Neutrophil (primary cell): ENCODE data around the gene C1orf87.

Source experiments
- H3K27ac ChIP-seq: fragments of 200-600 bp; sonication (generic); 2 replicates; pipeline ENCODE4 v1.5.1; 2016; ENCODE audit warnings: mild to moderate bottlenecking, moderate library complexity
- H3K27me3 ChIP-seq: fragments of 200-600 bp; sonication (generic); 2 replicates; pipeline ENCODE4 v1.6.0; 2016; ENCODE audit warnings: mild to moderate bottlenecking
- H3K36me3 ChIP-seq: fragments of 200-600 bp; sonication (generic); 2 replicates; pipeline ENCODE4 v1.5.1; 2017
- H3K4me1 ChIP-seq, 2 experiments: fragments of 200-600 bp in 1 of 2; sonication (generic) in 1 of 2; 1 replicate in 1 of 2; 2 replicates in 1 of 2; pipeline versions ENCODE4 v1.5.1 to v1.6.1; 2013 to 2016; ENCODE audit warnings: low read depth in 1 of 2, low read length in 1 of 2, mild to moderate bottlenecking in 1 of 2, moderate library complexity in 1 of 2; ENCODE audit not compliant: control insufficient read depth in 1 of 2, insufficient read depth in 1 of 2
- H3K4me3 ChIP-seq, 2 experiments: fragments of 200-600 bp in 1 of 2; sonication (generic) in 1 of 2; 1 replicate in 1 of 2; 2 replicates in 1 of 2; pipeline ENCODE4 v1.5.1; 2013 to 2016; ENCODE audit warnings: low read depth in 1 of 2, low read length in 1 of 2, mild to moderate bottlenecking in 1 of 2, moderate library complexity in 1 of 2
- H3K9me3 ChIP-seq: fragments of 200-600 bp; sonication (generic); 2 replicates; pipeline ENCODE4 v1.5.1; 2016
- TF ChIP-seq, protein P1 (sequence below): fragments of 200-600 bp; sonication (generic); IDR thresholded peaks from 2 replicates; pipeline ENCODE4 v1.5.1; 2016; ENCODE audit warnings: antibody characterized with exemption

Gene C1orf87

DNA sequence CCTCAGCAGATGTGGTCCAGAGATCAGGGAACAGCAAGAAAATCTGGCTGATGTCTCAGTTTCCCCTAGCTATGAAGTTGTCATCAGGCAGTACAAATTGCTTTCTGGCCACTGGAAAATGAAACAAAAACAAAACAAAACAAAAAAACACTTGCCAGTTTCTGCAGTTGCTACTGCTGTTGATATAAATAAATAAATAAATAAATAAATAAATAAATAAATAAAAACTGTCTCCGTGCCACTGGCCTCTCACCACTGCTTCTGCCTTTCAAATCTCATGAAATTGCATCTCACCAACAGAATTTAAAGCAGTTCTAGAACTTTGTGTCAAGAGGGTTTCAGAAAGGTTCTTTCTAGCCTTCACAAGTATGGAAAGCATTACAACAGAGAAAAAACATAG lies 62.9 kb downstream of the C1orf87 start:
- TF ChIP-seq, protein P1, sequence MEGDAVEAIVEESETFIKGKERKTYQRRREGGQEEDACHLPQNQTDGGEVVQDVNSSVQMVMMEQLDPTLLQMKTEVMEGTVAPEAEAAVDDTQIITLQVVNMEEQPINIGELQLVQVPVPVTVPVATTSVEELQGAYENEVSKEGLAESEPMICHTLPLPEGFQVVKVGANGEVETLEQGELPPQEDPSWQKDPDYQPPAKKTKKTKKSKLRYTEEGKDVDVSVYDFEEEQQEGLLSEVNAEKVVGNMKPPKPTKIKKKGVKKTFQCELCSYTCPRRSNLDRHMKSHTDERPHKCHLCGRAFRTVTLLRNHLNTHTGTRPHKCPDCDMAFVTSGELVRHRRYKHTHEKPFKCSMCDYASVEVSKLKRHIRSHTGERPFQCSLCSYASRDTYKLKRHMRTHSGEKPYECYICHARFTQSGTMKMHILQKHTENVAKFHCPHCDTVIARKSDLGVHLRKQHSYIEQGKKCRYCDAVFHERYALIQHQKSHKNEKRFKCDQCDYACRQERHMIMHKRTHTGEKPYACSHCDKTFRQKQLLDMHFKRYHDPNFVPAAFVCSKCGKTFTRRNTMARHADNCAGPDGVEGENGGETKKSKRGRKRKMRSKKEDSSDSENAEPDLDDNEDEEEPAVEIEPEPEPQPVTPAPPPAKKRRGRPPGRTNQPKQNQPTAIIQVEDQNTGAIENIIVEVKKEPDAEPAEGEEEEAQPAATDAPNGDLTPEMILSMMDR: no peak
- H3K4me3 ChIP-seq: no peak overlapping the region
- no peaks in the 10 kb centered on the region for H3K27me3 ChIP-seq
- H3K4me1 ChIP-seq: no peaks in the 10 kb centered on the region
- no peak overlapping the region for H3K27ac ChIP-seq
- H3K36me3 ChIP-seq: no peaks in the 10 kb centered on the region
- H3K9me3 ChIP-seq: no peaks in the 10 kb centered on the region

DNA sequence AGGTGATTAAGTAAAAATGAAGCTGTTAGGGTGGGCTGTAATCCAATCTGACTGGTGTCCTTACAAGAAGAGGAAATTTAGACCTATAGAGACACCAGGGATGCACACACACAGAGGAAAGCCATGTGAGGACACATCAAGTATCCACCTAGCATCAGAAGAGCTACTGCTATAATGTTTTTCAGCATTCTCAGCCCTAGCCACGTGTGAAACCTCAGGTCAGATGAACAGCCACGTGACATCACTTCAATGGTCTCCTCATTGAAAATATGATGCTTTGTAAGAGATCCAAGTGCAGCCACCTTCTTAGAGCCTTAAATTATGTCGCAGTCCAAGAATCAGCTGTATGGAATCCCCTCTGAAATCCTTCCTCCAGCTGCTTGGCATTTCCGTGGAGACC lies 65.1 kb downstream of the C1orf87 start:
- TF ChIP-seq, protein P1: no peak
- no peaks in the 10 kb centered on the region for H3K9me3 ChIP-seq
- H3K36me3 ChIP-seq: no peaks in the 10 kb centered on the region
- H3K27ac ChIP-seq: no peak overlapping the region
- H3K4me3 ChIP-seq: no peak overlapping the region
- no peaks in the 10 kb centered on the region for H3K27me3 ChIP-seq
- no peaks in the 10 kb centered on the region for H3K4me1 ChIP-seq

DNA sequence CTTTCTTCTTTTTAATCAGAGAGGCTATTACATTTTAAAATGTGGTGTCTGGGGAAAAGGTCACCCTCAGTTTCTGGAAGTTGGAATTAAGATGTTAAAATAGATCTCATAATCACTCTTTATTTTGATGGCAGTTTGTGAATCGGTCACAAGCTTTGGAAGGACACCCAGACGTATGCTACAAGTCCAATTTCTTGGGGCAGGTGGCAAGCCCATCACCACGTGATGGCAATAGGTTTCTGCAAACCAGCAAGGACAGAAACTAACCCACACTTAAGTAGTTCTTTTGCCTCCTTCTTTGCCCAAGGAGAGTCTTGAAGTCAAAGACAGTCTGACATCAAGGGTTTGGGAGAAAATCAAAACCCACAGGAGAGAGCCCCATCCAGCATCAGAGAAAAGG lies 72.9 kb downstream of the C1orf87 start:
- TF ChIP-seq, protein P1: no peak
- Histone ChIP-seq H3K4me1 (no peaks in the 10 kb centered on the region), H3K36me3 (no peaks in the 10 kb centered on the region), H3K9me3 (no peaks in the 10 kb centered on the region), H3K4me3 (no peak overlapping the region), H3K27ac (no peak overlapping the region), H3K27me3 (peaks cover 11% of the 10 kb centered on the region)

DNA sequence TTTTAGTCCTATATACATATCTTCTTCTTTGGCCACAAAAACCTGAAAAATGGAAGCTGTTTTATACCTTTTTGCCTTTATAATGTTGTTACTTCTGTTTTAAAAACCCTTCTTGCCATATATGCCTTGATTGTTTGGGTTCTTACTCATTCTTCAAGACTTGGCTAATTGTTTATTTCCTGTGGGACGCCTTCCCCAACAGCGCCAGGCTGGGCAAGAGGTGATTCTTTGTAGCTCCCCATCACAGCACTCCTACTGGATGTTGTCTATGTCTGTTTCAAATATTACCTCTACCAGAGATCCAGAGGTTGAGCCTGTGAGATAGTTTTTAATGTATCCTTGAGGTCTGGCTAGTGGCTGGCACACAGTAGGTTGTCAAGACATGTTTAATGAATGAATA lies 73.8 kb downstream of the C1orf87 start:
- no peaks in the 10 kb centered on the region for H3K36me3 ChIP-seq
- H3K27me3 ChIP-seq: peaks cover 11% of the 10 kb centered on the region
- TF ChIP-seq, protein P1: no peak
- H3K4me3 ChIP-seq: no peak overlapping the region
- no peaks in the 10 kb centered on the region for H3K4me1 ChIP-seq
- H3K27ac ChIP-seq: no peak overlapping the region
- no peaks in the 10 kb centered on the region for H3K9me3 ChIP-seq

DNA sequence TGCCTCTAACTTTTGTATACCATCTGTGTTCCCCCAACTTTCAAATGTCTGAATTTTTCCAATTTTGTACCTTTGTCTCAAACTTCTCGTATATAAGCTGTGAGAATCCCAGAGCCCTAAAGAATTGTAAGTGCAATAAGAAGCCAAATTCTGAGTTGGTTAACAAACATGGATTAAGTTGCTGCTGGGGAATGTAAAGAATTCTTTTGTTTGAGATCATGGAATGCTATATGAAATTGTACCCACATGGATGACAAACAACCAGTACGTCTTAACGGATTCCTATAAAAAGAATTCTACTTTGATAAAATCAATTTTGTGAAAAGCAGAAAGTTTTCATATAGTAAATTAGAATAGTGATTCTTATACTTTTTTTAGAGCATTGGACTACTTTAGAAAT lies 74.6 kb downstream of the C1orf87 start:
- no peak overlapping the region for H3K27ac ChIP-seq
- no peaks in the 10 kb centered on the region for H3K4me1 ChIP-seq
- H3K9me3 ChIP-seq: no peaks in the 10 kb centered on the region
- no peak overlapping the region for H3K4me3 ChIP-seq
- TF ChIP-seq, protein P1: no peak
- no peaks in the 10 kb centered on the region for H3K36me3 ChIP-seq
- H3K27me3 ChIP-seq: peaks cover 11% of the 10 kb centered on the region
